ENCODE data around the gene KRTAP10-8.
"Not testable (repeated sequence)": the region's sequence is repeated elsewhere in the genome, so short reads cannot be mapped to it uniquely, and the experiment has no call there.

The KRTAP10-8 gene

DNA sequence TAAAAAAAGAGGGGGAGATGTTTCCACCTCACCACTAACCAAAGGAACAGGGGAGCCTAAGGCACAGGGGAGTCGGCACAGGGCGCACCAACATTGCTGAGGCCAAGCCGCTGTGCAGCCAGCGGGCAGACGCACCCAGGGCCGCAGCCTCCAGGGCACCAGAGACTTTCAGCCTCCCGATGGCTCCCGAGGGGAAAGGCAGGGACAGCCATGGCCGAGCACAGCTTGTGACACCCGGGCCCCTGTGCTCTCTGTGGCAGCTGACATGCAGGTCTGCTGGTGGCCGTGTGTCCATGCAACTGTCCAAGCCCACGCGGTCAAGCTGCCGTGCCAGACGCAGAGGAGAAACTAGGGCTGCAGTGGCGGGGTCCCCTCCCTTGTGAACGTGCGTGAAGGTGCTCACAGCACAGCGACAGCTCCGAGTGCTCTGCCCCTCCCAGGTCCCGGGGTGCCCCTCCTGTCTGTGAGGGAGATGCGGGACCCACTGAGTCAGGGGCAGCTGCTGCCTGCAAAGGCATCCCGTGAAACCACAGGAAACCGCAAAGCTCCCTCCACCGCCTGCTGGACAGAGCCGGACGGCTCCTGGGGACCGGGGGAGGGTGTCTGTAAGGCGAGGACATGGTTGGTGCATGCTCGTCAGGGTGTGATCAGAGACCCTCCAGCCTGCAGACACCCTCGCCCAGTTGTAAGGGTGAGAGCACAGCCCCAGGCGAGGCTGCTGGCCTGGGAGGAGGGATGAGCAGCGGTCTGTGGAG is 36.9 kb downstream of the KRTAP10-8 start:
- no peak for DNase-seq

- DNase-seq = no peak
These were observed 37.7 kb downstream of the KRTAP10-8 start for GRCh38 chr21:44649521-44650100.

GRCh38 chr21:44650265-44650972 is 38.5 kb downstream of the KRTAP10-8 start:
- no peak for DNase-seq

DNA sequence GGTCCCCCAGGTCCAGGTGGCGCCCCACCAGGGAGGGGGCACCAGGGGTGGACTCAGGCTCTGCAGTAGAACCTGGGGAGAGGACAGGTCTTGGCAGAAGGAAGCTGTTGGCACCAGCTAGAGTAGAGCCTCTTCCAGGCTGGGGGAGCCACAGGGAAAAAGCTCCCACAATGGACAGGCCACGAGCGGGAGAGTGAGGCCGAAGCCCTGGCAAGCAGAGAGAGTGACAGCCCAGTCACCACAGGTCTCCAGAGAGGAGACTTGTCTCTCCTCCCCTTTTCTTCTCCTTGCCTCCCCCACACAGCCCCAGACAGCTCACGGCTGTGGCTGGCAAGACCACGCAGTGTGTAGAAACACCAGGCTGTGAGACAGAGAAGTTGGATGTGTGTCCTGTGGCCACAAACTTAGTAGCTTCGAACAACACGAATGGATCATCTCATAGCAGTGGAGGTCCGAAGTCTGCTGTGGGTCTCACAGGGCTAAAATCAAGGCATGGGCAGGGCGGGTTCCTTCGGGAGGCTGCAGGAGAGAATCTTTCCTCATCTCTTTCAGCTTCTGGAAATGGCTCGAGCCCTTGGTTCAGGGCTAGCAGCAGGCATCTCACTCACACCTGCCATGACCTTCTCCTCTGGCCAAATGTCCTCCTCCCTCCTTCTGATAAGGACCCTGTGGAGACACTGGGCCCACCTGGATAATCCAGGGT is 39.2 kb downstream of the KRTAP10-8 start:
- no peak for DNase-seq

DNA sequence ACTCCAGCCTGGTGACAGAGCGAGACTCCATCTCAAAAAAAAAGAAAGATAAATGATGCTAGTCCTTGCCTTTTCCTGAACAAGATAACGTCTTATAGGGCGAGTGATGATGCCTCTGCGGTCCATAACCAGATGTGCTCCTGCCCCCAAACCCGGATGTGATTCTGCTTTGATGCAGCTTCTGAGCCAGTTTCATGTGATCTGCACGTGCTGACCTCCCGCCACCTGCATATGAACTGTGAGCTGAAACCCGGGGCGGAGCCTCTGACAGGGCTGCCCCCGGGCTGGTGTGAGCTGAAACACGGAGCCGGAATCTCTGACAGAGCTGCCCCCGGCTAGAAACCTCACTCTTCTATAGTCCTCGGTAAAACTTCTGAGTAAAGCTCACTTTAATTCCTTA is 41.2 kb downstream of the KRTAP10-8 start:
- no peak for DNase-seq

DNA sequence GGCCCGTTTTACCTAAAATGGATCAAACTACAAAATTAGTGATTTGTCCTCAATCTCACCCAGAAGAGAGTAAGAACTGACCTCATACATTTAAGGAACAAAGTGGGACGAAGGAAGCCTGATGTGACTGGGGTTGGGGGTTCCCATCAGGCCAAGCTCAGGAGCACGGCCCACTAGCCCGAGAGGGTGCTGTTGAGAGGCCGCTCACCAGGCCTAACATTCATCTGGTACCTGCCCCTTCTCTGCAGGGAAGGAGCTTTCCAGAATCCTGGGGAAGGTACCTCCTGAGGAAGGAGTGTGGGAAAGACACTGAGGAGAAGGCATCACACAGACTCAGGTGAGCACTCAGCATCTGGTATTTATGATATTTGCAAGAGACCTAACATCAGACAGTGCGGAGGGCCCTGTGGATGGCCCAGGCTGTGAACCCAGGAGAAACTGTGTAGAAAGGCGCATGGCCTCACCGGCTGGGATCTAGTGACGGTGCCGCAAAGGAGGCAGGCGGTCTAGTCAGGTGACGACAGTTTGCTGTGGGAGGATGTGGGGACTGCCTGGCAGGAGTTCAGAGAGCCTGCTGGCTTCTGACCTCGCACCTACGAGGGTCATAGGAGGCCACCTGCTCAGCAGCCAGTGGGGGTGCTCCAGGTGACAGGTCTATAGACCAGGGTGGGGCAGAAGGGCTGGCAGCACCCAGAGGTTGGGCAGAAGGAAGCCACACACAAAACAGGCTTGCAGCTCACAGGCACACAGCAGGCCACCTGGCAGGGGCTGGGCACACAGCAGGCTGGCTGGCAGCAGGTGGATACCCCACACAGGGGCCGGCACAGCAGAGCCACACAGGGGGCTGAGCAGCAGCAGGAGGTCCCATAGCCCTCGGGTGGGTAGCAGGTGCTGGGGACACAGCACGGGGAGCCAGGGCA is 42.0 kb downstream of the KRTAP10-8 start:
- DNase-seq = no peak

DNA sequence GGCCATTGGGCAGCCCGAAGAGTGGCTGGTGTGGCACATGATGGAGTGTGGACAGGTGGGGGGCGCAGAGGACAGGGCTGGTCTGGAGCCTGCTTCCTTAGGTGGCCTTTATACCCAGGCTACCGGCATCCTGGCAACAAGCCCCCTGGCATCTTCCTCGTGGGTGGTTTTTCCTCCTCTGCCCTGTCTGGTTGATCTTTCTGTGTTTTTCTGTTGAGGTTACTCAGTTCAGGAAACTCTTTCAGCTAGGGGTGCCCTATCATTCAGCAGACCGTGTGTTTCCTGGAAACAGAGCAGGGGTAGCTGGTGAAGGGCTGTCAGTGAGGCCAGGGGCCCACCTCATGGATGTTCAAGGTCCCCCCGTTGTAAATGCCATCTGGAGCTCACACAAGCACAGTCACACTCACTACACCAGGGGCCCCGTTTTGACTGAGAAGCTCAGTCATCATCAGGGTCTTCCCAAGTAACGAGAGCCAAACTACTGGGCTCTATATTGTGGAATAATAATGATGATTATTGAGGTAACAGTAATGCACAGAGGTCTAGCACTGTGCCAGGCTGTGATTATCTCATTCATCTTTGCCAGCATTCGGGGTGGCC is 42.8 kb downstream of the KRTAP10-8 start, which contains the start of gene KRTAP12-4:
Gene KRTAP12-4, minus strand, starts transcription at position 84 of the 600 bp plus-strand sequence. Its CDS starts 45 bp downstream, at position 39.
- DNase-seq = no peak

GRCh38 chr21:44656868-44657267 is 45.0 kb downstream of the KRTAP10-8 start:
- no peak for DNase-seq

DNA sequence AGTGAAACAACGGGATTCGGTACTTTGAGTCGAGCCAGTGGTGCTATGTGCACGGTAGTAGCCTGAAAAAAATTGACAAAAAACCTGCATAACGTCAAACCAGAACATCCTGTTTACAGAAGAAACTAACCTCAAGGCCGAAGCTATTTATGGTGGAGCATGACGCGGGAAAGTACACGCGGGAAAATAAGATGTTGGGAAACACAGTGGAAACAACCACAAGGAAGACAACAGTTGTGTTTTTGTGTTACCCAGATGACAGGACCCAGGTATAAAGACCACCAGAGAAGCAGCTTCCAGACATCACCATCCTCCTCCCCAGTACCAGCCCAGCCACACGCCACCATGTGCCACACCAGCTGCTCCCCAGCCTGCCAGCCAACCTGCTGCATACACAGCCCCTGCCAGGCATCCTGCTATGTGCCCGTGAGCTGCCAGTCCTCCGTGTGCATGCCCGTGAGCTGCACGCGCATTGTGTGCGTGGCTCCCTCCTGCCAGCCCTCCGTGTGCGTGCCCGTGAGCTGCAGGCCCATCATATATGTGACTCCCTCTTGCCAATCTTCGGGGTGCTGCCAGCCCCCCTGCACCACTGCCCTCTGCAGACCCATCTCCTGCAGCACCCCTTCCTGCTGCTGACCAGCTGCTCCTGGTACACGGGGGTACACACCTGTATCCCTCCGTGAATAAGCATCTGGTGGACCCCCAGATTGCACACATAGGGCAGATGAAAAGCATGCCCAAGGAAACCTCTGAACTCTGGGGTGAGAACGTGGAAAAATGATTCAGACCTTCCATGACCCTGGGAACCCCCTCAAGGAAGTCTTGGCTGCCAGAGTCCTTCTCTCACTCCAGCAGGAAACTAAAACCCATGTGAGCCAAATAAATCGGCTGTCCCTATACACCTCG is 46.0 kb downstream of the KRTAP10-8 start, which contains the start of gene KRTAP12-3:
Gene KRTAP12-3, plus strand, starts transcription at position 298 of the 906 bp plus-strand sequence. Its CDS starts 48 bp downstream, at position 346.
- no peak for DNase-seq

DNA sequence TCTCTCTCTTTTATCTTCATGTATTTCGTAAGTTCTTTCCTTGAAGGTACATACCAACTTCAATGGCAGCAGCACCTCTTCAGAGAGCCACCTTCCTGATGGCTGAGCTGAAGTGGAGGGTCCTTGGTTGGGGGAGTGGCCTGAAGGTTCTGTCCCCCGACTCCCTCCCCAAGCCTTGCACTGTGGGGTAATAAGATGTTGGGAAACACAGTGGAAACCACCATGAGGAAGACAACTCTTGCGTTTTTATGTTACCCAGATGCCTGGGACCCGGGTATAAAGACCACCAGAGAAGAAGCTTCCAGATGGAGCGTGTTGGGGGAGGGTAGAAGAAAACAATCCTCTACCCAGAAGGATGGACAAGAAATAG is 46.6 kb downstream of the KRTAP10-8 start:
- no peak for DNase-seq

GRCh38 chr21:44658913-44659595 is 47.2 kb downstream of the KRTAP10-8 start:
- DNase-seq = no peak

- not testable (repeated sequence) for DNase-seq
These were observed 49.7 kb downstream of the KRTAP10-8 start for GRCh38 chr21:44661567-44661966.

Measured in islet precursor cell (in vitro differentiated cells).